Embryonic facial prominence (tissue), 1 donor: Measurements from ENCODE around the gene RESP18.
"Not testable (repeated sequence)": the region's sequence is repeated elsewhere in the genome, so short reads cannot be mapped to it uniquely, and the experiment has no call there.

Source experiments
- DNase-seq: peaks from one replicate; pipeline ENCODE4 v3.0.0-alpha.2; 2016; ENCODE audit errors: extremely low spot score

RESP18 gene

DNA sequence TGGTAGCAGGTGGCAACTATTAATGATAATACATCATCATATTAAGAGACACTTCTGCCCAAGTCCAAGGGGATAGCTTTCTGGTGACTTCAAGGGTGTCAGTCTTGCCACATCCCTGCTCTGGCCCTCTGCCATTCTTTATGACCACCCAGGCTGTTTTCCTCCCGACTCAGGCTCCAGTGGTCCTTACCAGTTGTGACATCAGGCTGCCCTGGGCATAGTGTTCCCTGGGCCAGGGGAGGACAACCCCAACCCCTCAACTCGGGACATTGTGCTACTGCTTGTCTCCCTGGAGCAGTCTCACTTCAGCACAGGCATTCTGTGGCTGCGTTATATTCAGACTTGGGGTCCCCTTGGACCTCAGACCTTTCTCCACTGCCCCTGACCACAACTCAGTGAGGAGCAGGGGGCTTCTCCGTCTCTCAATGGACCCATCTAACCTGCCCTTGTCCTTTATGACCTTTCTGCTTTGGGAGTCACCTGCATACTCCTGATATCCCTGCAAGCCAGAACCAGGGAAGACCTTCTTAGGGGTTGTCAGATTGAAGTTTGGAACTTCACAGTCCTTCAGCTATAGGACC, 40.5 kb downstream of the RESP18 start:
- DNase-seq = no peak

DNA sequence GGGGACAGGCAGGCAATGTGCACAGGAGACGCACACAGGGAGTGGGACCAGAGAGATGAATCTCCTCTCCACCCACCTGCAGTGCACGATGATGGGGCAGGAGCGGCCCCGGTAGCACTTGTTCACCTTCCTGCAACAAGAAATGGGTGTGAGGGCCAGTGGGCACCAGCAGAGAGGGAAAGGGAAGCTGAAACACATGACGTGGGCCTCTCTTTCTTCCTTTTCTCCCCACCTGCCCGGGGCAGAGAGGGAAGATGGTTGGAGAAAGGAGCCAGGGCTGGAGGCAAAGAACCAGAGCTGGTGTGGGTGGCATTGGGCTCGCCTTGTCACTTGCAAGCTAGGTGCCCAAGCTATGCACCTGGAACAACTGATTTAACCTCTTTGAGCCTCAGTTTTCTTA, 41.1 kb downstream of the RESP18 start:
- no peak for DNase-seq

DNA sequence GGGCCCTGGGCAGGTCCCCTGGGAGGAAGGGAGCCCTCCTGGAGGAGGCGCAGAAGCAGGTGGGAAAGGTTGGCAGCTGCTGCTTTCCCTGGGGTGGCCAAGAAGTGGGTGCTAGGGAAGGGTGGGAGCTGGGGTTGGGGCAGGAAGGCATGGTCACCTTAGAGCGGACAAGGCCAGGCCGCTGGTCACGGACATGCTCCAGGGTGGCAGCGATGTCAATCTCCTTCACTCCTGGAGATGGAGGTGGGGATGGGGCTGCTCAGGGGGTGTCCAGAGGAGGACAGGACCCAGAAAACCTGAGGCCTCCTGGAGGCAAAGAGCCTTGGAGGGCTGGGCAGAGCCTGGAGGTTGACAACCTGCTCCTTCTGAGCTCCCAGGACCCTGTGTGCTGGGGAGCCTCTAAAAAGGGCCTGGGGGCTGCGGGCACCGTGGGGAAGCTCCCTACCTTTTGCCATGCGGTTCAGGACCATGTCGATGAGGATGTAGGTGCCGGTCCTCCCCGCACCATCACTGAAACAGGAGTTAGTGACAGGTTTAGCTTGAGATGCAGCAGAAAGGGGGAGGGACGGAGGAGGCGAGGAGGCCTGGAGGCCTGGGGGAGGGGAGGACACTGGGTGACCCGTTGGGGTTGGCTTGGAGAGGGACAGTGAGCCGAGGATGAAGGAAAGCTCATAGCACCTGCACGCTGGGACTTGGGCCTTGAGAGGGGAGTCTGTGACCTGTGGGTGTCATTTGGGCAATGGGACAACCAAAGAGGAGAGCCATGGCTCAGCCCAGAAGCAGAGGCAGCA, 42.0 kb downstream of the RESP18 start:
- no peak for DNase-seq

DNA sequence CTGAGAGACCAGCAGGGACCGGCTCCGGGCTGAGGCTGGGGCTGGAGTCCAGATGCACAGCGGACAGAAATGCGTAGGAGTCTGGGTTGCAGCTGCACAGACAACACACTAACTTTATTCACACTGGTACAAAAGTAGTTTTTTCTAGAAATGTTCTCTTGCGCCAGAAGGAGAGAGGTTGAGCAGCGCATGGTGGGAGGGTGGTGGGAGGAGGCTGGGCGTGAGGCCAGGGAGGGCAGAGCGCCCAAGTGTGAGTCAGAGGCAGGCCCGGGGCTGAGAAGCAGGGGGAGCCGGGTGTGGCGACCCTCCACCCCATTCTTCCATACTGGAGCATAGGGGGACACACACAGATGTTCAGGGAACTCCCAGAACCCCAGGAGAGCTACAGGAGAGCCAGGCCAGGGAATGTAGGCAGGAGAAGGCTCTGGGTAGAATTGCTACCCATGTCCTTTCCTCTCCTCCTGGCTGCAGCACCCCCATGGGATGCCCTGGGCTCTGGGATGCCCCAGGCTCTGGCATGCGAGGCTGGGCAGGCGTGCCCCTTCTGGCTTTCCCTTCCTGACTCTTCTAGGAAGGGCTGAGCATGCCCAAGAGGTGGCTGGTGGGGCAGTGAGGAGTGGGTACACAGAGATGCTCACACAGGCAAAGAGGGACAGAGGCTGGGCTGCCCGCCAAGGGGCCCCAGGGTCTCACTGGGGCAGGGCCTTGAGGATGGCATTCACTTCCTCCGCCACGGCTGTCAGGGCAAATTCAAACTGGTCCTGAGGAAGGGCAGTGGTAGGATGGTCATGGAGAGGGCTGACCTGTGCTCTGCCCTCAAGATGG, 42.8 kb downstream of the RESP18 start:
- peak; percentile 41 for DNase-seq

DNA sequence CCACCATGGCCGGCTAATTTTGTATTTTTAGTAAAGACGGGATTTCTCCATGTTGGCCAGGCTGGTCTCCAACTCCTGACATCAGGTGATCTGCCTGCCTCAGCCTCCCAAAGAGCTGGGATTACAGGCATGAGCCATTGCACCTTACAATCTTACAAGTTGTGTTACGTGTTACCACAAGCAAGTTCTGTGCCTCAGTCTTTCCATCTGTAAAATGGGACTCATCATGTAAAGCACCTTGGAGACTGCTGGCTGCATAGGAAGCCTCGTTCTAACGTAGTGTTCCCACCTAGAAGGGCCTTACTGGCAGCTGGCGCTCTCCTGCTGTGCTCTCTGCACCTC, 43.4 kb downstream of the RESP18 start:
- no peak for DNase-seq

DNA sequence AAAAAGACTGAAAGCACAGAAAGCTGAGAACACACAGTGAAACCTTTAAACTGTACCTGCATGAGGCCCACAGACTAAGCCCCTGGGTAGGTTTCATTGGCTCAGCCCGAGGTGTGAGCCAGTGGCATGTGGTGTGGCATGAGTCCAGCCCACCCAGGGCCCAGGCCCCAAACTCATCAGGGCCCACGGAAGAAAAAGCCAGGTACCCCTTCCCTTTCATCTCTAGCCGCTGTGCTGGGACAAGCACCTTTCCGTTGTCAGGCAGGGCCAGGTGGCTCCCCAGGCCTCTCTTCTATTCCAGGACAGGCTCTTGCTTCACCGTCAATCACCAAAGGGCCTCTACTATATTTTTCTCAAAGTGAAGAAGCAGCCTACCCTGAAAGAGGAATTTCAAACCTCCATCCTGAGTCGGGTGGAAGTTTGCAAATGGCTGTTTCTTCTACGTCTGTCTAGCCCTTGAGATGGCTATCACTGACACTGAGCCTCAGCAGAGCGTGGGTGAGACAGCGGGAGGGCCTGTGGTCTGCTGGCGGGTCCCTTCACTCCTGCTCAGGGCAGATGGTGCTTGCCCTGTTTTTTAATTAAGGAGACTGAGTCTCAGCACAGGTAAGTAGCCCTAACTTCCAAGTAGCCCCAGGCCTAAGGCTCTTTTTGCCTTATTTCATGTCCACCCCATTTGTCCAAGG, 44.8 kb downstream of the RESP18 start:
- no peak for DNase-seq

DNA sequence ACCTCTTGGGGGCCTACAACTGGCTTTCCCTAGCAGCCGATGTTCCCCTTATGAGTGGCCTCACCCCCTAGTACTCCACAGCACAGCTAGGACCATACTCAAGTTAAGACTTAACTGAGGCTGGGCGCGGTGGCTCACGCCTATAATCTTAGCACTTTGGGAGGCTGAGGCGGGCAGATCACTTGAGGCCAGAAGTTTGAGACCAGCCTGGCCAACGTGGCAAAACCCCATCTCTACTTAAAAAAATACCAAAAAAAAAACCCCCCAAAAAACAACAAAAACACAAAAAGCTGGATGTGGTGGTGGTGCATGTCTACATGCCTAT, 45.5 kb downstream of the RESP18 start:
- not testable (repeated sequence) for DNase-seq

DNA sequence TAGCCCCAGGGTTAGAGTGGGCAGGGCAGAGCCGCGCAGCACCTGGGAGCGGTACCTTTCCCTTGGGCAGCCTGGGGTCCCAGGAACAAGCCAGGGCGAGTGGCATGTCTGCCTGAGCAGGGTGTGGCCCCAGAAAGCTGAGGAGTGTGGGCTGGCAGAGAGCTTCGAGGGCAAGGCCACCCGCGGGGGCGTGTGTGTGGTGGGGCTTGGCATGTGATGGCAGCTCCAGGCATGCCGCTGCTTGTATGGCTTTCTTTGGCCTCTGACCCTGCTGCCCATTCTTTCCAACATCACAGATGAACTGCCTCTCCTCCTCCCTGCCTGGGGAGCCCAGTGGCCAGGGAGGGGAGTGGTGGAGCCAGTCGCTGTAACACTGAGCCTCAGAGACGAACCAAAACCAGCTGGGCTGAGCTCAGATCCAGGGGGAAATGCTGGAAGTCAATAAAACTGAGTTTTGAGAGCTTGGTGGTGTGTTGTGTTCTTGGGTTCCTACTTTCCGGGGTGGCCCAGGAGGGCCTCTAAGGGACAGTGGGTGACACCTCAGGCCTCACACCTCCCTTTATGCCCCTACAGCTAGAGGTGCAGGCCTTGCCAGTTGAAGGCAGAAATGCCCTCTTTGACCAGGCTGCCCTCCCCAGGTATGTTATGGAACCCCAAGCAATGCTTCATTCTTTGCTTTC, 46.0 kb downstream of the RESP18 start:
- DNase-seq = no peak

DNA sequence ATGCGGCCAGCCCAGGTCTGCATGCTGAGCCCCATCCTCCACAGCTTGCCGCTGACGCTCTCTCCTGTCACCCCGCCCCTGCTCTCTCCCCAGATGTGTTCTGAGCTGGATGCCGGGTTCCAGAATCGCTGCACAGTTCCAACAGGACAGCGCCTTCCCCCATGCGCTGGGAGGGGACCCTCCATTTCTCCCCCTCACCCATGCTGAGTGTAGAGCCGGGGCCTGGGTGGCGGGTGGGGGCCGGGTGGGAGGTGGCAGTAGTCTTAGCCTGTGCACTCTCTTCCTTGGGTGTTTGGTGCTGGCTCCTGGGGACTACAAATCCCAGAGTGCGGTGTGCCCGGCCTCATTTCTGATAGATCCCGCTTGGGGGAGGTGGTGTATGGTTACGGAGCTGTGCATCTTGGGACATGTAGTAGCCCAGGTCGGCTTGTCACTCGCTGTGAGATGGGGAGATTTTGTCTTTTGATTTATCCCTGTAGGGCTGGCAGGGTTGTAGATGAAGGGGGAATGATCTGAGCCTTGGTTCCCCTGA, 46.6 kb downstream of the RESP18 start:
- no peak for DNase-seq

DNA sequence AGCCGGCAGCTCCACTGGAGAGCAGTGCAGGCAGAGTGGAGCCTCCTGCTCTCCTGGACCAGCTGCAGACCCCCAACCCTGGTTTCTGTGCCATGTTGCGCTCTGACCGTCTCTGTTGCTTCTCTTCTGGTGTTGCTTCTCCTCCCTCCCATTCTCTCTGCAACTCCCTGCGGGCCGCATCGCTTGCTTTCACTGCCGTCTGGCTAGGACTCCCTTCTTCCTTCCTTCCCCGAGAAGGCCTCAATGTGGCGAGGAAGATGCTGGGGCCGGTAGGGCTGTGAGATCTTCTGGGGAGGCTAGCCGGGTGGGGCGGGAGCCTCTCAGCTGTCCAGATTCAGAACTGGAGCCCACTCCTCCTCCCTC, 47.2 kb downstream of the RESP18 start:
- DNase-seq = no peak

DNA sequence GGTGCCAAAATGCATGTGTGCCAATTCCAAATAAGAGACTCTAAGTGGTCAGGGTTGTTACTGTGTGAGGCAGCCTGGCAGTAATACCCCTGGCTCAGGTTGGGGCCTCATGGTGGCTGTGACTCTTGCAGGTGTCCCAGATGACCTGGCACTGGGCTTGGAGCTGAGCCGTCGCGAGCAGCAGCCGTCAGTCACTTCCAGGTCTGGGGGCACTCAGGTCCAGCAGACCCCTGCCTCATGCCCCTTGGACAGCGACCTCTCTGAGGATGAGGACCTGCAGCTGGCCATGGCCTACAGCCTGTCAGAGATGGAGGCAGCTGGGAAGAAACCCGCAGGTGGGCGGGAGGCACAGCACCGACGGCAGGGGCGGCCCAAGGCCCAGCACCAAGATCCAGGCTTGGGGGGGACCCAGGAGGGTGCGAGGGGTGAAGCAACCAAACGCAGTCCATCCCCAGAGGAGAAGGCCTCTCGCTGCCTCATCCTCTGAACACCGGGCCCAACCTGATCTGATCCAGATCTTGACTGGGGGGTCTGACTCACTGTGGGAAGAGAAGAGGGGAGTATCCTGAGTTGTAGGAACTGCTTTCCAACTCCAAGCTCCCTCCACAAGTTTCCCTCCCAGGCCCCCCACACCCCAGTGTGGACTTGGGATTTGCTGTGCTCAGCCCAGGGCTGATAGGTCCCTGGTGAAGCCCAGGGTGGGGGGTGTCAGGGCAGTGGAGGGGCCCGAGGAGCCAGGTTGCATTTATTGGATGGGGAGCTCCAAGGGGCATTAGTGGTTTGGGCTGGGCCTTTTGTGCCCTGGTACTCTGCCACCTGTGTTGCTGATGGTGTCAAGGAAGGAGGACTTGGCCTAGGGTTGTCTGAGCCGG, 47.8 kb downstream of the RESP18 start:
- DNase-seq = no peak

DNA sequence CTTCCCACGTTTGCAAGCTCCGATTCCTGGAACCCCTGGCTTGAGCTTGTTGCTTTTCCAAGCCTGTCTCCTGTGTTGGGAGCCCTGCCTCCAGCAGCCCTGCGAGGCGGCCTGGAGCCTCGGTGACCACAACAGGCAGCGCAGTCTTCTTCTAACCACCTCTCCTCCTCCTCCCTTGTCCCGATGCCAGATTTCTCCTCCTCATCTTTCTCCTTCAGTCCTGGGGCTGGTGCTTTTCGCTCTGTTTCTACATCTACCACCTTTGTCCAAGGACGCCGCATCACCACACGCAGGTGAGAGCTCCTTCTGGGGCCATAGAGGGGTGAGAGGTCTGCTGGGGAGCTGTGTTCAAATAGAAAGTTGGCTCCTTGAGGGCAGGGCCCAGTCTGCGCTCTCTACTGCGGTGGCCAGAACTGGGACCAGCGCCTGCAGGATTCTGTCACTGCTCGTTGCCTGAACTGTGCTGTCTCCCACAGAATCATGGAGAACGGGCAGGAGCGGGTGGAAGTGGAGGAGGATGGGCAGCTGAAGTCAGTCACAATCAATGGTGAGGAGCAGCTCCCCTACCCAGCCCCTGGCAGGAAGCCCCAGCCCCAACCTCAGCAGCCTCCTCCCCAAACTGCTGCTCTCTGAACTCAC, 49.5 kb downstream of the RESP18 start:
- no peak for DNase-seq

DNA sequence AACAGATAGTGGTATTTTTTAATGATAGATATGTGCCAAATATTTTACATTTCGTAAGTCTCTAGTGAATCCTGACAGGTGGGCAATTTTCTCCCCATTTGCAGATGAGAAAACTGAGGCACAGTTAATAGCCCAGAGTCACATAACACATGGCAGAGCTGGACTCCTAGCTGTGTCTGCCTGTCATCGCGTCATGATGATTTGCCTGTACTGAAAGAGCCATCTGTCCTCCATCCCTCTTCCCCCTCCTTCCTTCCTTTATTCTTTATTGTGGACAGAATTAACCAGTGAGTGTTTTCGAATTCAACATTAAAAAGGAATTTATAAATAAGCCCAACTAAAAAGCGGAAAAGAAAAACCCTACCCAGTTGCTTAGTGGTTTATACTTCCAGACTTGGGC, 50.2 kb downstream of the RESP18 start:
- no peak for DNase-seq

DNA sequence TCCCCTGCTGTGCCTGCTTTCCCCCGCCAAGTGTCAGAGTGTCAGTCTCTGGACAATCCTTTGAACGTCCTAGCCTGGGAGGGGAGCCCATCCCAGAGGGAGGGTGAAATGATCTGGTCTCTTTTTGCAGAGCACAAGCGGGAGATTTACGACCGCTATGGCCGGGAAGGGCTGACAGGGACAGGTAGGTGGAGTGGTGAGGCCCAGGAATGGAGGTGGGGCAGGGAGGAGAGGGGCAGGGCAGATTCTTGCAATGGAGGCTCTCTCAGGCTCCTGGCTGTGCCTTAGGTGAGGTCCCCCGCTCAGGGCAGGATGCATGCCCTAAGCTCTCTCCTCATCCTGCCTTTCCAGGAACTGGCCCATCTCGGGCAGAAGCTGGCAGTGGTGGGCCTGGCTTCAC, 51.0 kb downstream of the RESP18 start:
- no peak for DNase-seq

DNA sequence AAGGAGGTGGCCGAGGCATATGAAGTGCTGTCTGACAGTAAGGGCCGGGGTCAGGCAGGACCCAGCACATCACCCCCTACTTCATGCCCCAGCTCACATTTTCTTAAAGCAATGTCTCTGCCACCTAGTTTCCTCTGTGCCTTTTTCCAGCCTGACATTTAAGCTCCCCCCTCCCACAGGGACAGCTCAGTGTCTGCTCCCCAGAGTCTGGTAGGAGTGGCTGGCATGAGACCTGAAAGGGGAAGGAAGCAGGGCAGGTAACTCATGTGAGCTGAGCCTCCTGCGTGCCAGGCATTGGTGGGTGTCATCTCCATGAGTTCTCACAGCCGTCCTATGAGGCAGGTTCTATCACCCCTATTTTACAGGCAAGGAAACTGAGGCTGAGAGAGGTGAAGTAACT, 51.9 kb downstream of the RESP18 start:
- no peak for DNase-seq

DNA sequence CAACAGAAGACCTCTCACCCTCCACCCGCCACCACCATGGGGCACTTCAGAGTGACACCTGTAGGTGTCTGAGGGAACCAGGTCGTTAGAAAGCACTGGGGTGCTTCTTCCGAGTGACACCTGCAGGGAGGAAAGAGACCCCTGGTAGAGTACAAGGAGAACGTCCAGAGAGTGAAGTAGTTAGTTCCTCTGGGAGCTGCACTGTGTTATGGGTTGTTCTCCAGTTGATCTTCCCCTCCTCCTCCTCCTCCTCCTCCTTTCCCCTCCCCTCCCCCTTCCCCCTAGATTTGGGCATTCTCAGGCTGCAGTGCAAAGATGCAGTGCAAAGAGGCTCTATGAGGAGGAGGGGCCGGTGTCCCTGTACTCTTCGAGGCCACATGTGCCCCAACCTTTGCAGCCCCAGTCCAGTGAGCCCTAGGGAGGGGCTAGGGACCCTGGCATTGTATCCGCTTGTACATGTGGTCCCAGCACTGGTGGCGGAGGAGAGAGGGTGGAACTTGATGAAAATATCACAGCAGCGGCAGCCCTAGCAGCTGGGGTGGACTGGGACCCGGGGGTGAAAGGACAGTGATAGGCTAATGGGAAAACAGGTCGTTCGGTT, 52.5 kb downstream of the RESP18 start:
- no peak for DNase-seq

DNA sequence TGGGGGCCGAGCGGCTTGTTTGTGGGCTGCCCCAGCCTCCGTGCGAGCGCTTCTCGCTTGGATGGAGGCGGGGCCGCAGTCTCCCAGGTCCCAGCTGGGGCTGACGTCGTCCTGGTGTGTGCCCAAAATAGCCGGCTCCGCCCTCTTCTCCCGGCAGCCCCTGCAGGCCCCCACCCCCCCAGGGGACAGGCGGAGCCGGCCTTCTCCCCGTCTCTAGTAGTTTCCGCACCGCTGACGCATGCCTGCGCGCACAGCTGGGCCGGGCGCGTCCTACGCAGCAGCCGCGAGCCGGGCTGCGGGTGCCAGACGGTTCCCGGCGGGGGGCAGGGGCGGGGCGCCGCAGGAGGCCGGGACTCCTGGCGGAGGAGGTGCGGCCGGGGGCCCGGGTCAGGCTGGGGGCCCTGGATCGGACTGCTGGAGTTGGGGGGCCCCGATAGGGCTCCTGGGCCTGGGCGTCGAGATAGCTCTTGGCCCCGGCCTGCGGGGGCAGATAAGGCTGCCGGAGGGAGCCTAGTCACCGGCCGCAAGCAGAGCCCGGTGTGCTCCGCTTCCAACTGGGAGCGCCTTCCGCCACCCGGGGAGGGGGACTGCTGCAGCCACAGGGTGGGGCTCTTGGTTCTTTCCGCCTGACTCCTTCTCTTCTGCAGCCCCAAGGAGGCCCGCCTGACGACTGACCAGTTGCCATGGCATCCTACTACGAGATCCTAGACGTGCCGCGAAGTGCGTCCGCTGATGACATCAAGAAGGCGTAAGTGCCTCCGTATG, 53.2 kb downstream of the RESP18 start, which contains the start of gene DNAJB2:
Gene DNAJB2 (plus strand): TSS at position 216 of the 765 bp plus-strand sequence. CDS start 468 bp downstream, at position 684.
- peak; percentile 95 for DNase-seq

DNA sequence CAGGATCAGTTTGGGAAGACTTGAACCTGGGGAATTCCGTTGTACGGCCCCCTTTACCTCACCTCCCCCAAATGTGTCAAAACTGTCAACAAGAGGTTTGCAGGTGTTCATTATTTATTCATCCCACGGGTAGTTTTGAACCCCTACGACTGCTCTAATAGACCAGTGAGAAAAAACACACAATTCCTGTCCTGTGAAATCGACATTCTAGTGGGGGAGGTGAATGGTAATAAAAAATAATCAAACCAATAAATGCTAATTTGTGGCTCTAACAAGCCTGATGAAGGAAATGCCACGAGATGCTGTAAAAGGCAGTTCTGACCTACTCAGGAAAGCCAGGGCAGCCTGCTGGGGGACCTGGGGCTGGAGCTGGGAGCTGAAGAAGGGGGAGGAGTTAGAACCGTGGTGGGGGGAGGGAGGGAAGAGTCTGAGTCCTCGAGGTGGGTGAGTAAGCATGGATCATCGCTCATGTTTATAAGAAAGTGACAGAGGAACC, 53.8 kb downstream of the RESP18 start:
- no peak for DNase-seq
